ENCODE results near the gene POLA2.
A peak's percentile ranks its signal among the peaks of the same experiment; 100 is the strongest.
"Not testable (repeated sequence)": the region's sequence is repeated elsewhere in the genome, so short reads cannot be mapped to it uniquely, and the experiment has no call there.

POLA2 gene

DNA sequence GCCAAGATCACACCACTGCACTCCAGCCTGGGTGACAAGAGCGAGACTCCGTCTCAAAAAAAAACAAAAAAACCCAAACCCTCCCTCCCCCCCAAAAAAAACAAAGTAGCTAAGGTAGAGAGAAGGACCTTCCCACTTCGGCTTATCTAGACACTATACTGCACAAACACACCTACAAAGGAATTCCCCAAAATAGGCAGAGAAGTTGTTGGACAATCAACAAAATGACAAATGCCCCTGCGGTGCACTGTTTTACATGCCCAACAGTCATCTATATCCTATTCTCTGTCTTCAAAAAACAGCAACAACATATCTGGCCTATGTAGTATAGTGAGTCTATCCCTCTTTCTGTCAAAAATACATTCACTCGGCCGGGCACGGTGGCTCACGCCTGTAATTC is 65.3 kb downstream of the POLA2 start:
- no peak for DNase-seq (ENCODE audit: low read depth)
- no peak overlapping the region for H3K4me3 ChIP-seq (ENCODE audit: low read depth, low read length)
- in situ Hi-C loops (cut with HindIII; ENCODE audit: low sequenced_read_pairs) = no loop called here
- TF ChIP-seq, protein P1, sequence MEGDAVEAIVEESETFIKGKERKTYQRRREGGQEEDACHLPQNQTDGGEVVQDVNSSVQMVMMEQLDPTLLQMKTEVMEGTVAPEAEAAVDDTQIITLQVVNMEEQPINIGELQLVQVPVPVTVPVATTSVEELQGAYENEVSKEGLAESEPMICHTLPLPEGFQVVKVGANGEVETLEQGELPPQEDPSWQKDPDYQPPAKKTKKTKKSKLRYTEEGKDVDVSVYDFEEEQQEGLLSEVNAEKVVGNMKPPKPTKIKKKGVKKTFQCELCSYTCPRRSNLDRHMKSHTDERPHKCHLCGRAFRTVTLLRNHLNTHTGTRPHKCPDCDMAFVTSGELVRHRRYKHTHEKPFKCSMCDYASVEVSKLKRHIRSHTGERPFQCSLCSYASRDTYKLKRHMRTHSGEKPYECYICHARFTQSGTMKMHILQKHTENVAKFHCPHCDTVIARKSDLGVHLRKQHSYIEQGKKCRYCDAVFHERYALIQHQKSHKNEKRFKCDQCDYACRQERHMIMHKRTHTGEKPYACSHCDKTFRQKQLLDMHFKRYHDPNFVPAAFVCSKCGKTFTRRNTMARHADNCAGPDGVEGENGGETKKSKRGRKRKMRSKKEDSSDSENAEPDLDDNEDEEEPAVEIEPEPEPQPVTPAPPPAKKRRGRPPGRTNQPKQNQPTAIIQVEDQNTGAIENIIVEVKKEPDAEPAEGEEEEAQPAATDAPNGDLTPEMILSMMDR (IDR thresholded peaks at IDR 0.05; ENCODE audit: low read depth, low read length, missing control alignments) = no peak

DNA sequence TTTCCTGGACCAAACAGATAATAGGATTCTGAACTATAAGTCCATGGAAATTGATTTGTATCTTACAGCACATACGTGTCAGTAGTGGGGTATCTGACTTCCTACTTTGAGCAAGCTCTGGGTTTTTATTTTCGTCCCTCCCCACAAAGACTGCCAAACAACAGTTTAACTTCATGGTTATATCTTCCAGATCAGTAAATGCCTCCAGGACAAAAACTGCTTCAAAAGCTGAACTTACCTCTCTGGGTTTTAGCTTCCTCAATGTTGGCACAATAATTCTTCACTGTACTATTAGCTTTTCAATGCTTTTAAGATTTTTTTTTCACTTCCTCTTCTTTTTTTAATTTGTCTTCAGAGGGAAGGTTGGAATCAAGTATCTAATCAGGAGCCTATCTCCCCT is 67.7 kb downstream of the POLA2 start:
- in situ Hi-C loops (cut with HindIII; ENCODE audit: low sequenced_read_pairs) = no loop called here
- TF ChIP-seq, protein P1 (IDR thresholded peaks at IDR 0.05; ENCODE audit: low read depth, low read length, missing control alignments) = no peak
- no peak for DNase-seq (ENCODE audit: low read depth)
- no peak overlapping the region for H3K4me3 ChIP-seq (ENCODE audit: low read depth, low read length)

DNA sequence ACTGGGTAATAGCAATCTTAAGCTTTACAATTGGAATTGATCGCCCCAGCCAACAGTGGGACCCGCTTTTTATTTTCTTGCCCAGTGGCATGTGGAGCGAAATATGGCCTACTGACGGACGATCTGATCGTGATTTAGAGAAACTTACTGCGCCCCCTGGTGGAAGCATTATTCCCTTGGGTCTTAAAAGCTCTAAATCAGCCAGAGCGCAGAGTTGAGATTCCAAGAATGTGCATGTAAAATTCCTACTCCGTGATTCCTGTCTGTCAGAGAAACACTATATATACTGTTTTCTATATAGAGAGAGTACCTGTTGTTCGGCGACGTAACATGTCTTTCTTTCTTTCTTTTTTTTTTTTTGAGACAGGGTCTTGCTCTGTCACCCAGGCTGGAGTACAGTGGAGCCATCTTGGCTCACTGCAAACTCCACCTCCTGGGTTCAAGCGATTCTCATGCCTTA is 68.2 kb downstream of the POLA2 start:
- in situ Hi-C loops (cut with HindIII; ENCODE audit: low sequenced_read_pairs) = no loop called here

DNA sequence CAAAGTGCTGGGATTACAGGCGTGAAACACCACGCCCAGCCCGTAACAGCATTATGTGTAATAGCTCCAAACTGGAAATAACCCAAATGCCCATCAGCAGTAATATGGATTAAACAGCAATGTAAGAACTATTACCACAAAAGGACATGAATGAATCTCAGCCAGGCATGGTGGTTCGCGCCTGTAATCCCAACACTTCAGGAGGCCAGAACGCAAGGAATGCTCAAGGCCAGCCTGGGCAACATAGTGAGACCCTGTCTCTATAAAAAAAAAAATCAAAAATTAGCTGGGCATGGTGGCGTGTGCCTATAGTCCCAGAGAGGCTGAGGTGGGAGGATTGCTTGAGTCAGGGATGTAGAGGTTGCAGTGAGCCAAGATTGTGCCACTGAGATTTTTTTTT is 68.8 kb downstream of the POLA2 start:
- in situ Hi-C loops (cut with HindIII; ENCODE audit: low sequenced_read_pairs) = no loop called here
- no peak overlapping the region for H3K4me3 ChIP-seq (ENCODE audit: low read depth, low read length)
- DNase-seq (ENCODE audit: low read depth) = no peak
- TF ChIP-seq, protein P1 (IDR thresholded peaks at IDR 0.05; ENCODE audit: low read depth, low read length, missing control alignments) = no peak

More for the DNA sequence above, 68.2 kb downstream of the POLA2 start:
- DNase-seq (ENCODE audit: low read depth) = peak; percentile 94
- TF ChIP-seq, protein P1 (IDR thresholded peaks at IDR 0.05; ENCODE audit: low read depth, low read length, missing control alignments) = peak; percentile 70
- no peak overlapping the region for H3K4me3 ChIP-seq (ENCODE audit: low read depth, low read length)

DNA sequence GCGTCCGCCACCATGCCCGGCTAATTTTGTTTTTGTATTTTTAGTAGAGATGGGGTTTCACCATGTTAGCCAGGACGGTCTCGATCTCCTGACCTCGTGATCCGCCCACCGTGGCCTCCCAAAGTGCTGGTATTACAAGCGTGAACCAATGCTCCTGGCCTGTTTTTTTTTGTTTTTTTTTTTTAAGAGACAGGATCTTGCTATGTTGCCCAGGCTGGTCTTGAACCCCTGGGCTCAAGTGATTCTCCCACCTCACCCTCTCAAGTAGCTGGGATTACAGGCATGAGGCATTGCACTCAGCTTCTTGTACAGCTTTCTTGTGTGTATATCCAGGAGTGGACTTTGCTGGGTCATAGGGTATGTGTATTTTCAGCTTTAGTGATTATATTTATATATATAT is 70.8 kb downstream of the POLA2 start:
- in situ Hi-C loops (cut with HindIII; ENCODE audit: low sequenced_read_pairs); DNase-seq (ENCODE audit: low read depth): not testable (repeated sequence)

DNA sequence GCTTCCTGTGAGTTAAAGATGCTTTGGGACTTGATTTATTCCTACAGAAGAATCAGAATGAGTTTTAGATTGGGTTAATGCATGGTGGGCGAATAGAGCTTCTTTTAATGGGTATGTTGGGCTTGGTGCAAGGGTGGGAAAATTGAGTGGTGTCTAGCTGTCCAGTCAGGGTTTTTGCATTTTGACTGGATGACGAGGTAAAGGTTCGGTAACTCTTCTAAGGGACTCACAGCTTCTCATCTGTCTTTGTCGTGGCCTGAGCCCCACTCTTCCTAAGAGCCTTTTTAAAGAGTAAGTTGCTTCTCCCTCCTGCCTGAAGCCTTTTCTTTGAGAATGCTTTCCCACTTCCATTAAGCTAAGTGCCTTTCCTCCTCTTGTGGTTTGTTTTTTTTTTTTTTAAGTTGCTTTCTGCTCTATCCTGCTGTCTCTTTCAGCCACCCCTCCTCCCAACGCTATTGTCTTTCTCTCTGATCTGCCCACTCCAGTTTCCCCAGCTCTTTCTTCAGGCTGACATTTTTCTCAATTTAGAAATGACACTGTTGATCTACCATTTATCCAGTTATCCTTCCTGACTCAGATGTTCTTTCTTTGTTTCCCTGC is 73.0 kb downstream of the POLA2 start:
- TF ChIP-seq, protein P1 (IDR thresholded peaks at IDR 0.05; ENCODE audit: low read depth, low read length, missing control alignments) = no peak
- in situ Hi-C loops (cut with HindIII; ENCODE audit: low sequenced_read_pairs) = no loop called here
- no peak for DNase-seq (ENCODE audit: low read depth)

More for the DNA sequence above, 70.8 kb downstream of the POLA2 start:
- not testable (repeated sequence) for H3K4me3 ChIP-seq (ENCODE audit: low read depth, low read length)

DNA sequence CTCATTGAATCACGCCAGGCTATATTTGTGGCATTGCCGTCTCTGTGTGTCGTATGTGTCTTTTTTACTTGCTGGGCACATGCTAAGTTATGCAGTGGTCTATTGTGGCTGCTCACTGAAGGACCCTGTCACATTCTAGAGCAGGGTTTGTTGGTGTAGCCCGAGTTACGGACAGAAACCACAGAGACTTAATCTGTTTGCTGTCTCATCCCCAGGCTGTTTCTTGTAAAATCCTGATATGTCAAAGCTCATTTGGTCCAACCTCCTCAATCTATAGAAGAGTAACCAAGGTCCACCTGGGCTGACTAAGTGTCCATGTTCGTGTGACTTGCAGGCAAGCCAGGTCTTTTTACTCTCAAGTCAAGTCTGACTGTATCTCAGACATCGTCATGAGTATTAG is 76.9 kb downstream of the POLA2 start:
- in situ Hi-C loops (cut with HindIII; ENCODE audit: low sequenced_read_pairs) = no loop called here
- TF ChIP-seq, protein P1 (IDR thresholded peaks at IDR 0.05; ENCODE audit: low read depth, low read length, missing control alignments) = no peak
- H3K4me3 ChIP-seq (ENCODE audit: low read depth, low read length) = no peak overlapping the region
- no peak for DNase-seq (ENCODE audit: low read depth)

More for the DNA sequence above, 73.0 kb downstream of the POLA2 start:
- H3K4me3 ChIP-seq (ENCODE audit: low read depth, low read length) = peak overlapping the region; percentile 96

Measured in astrocyte of the cerebellum (primary cell).